Trophoblast cell (in vitro differentiated cells and primary cell): ENCODE data around the gene ART5.

Experiments used
- DNase-seq, 2 donors: peaks; one replicate each; pipeline ENCODE4 v3.0.0-alpha.2; 2016
- H2AFZ ChIP-seq: 2 replicates; pipeline ENCODE4 v1.6.1; 2013; ENCODE audit warnings: low read length, moderate library complexity, mild to moderate bottlenecking; ENCODE audit not compliant: insufficient read depth, poor library complexity
- H2AK5ac ChIP-seq: 2 replicates; pipeline ENCODE4 v1.6.1; 2013; ENCODE audit warnings: mild to moderate bottlenecking, low read length
- H2BK120ac ChIP-seq: 2 replicates; pipeline ENCODE4 v1.6.1; 2013; ENCODE audit warnings: low read length, mild to moderate bottlenecking, moderate library complexity; ENCODE audit not compliant: insufficient read depth, poor library complexity
- H2BK12ac ChIP-seq: 2 replicates; pipeline ENCODE4 v1.6.1; 2013; ENCODE audit warnings: mild to moderate bottlenecking, low read length, moderate library complexity
- H2BK5ac ChIP-seq: 2 replicates; pipeline ENCODE4 v1.6.1; 2013; ENCODE audit warnings: low read length, low read depth, moderate library complexity, mild to moderate bottlenecking; ENCODE audit not compliant: poor library complexity
- H3K14ac ChIP-seq: 2 replicates; pipeline ENCODE4 v1.6.1; 2013; ENCODE audit warnings: mild to moderate bottlenecking, low read length
- H3K18ac ChIP-seq: 2 replicates; pipeline ENCODE4 v1.6.1; 2013; ENCODE audit warnings: mild to moderate bottlenecking, low read length
- H3K23ac ChIP-seq: 2 replicates; pipeline ENCODE4 v1.6.1; 2013; ENCODE audit warnings: low read length
- H3K27ac ChIP-seq: 2 replicates; pipeline ENCODE4 v1.5.1; 2013; ENCODE audit warnings: low read depth, mild to moderate bottlenecking, inconsistent platforms, low read length, moderate library complexity
- H3K27me3 ChIP-seq: 2 replicates; pipeline ENCODE4 v1.6.1; 2013; ENCODE audit warnings: inconsistent platforms, mild to moderate bottlenecking, low read length, moderate library complexity; ENCODE audit not compliant: insufficient read depth
- H3K36me3 ChIP-seq, 2 experiments: 1 replicate in 1 of 2; 2 replicates in 1 of 2; pipeline ENCODE4 v1.6.1; 2013; ENCODE audit warnings: low read length in 2 of 2, mild to moderate bottlenecking in 2 of 2, moderate library complexity in 1 of 2; ENCODE audit not compliant: insufficient read depth in 2 of 2, control insufficient read depth in 1 of 2
- H3K4ac ChIP-seq: 2 replicates; pipeline ENCODE4 v1.6.1; 2013; ENCODE audit warnings: low read depth, mild to moderate bottlenecking, low read length, moderate library complexity
- H3K4me1 ChIP-seq, 2 experiments: 1 replicate in 1 of 2; 2 replicates in 1 of 2; pipeline ENCODE4 v1.6.1; 2013; ENCODE audit warnings: low read length in 2 of 2, mild to moderate bottlenecking in 2 of 2, moderate library complexity in 1 of 2; ENCODE audit not compliant: insufficient read depth in 2 of 2, control insufficient read depth in 1 of 2
- H3K4me2 ChIP-seq: 2 replicates; pipeline ENCODE4 v1.6.1; 2013; ENCODE audit warnings: inconsistent platforms, mild to moderate bottlenecking, low read length, moderate library complexity
- H3K4me3 ChIP-seq: 2 replicates; pipeline ENCODE4 v1.5.1; 2013; ENCODE audit warnings: mild to moderate bottlenecking, low read depth, low read length, inconsistent platforms
- H3K79me1 ChIP-seq: one replicate; pipeline ENCODE4 v1.6.1; 2013; ENCODE audit warnings: low read length
- H3K79me2 ChIP-seq: 2 replicates; pipeline ENCODE4 v1.6.1; 2013; ENCODE audit warnings: low read length, mild to moderate bottlenecking; ENCODE audit not compliant: control insufficient read depth, insufficient read depth, poor library complexity
- H3K9ac ChIP-seq: 2 replicates; pipeline ENCODE4 v1.6.1; 2013; ENCODE audit warnings: mild to moderate bottlenecking, low read length
- H3K9me3 ChIP-seq: 2 replicates; pipeline ENCODE4 v1.6.1; 2013; ENCODE audit warnings: low read depth, mild to moderate bottlenecking, control low read depth, inconsistent platforms, low read length; ENCODE audit not compliant: insufficient read depth
- H4K12ac ChIP-seq: 2 replicates; pipeline ENCODE4 v1.6.1; 2013; ENCODE audit warnings: low read depth, mild to moderate bottlenecking, low read length, moderate library complexity
- H4K8ac ChIP-seq: 2 replicates; pipeline ENCODE4 v1.6.1; 2013; ENCODE audit warnings: low read depth, mild to moderate bottlenecking, low read length, moderate library complexity
- H4K91ac ChIP-seq: one replicate; pipeline ENCODE4 v1.6.1; 2013; ENCODE audit warnings: low read depth, mild to moderate bottlenecking, low read length, moderate library complexity
- WGBS: extraction: QIAGEN DNeasy Blood & Tissue Kit; methylation state at CpG from one replicate; pipeline ENCODE4 v1.1.7; 2013; ENCODE audit warnings: missing lambda C conversion rate; ENCODE audit not compliant: insufficient read length, insufficient coverage; ENCODE audit errors: extremely low coverage; 5-methylcytosine and 5-hydroxymethylcytosine counted together

Gene ART5

GRCh38 chr11:3667149-3668035 lies 25.6 kb upstream of the ART5 start:
- Histone ChIP-seq H2BK120ac (no peak overlapping the region), H2AK5ac (no peak overlapping the region), H4K12ac (no peak overlapping the region), H3K14ac (no peak overlapping the region), H3K36me3 (peaks cover 53 to 63% of the 10 kb centered on the region in 2 experiments), H3K27ac (no peak overlapping the region), H4K8ac (no peak overlapping the region), H3K79me2 (no peaks in the 10 kb centered on the region), H3K9me3 (peaks cover 1% of the 10 kb centered on the region), H3K4me3 (no peak overlapping the region), H4K91ac (no peak overlapping the region), H2BK5ac (no peak overlapping the region), H2AFZ (no peak overlapping the region), H3K79me1 (peaks cover 2% of the 10 kb centered on the region), H3K9ac (no peak overlapping the region), H3K27me3 (no peaks in the 10 kb centered on the region), H3K23ac (no peak overlapping the region), H3K4me1 (peaks cover 0 to 4% of the 10 kb centered on the region in 2 experiments), H3K18ac (no peak overlapping the region), H3K4me2 (no peak overlapping the region), H2BK12ac (no peak overlapping the region), H3K4ac (no peak overlapping the region)
- no CpG with 5 or more reads among the region's 89 CpGs for WGBS
- no peak for DNase-seq

GRCh38 chr11:3666023-3666530 lies 24.3 kb upstream of the ART5 start:
- no peak overlapping the region for H2BK120ac ChIP-seq
- H3K79me2 ChIP-seq = no peaks in the 10 kb centered on the region
- no peak overlapping the region for H3K4me2 ChIP-seq
- peaks cover 2% of the 10 kb centered on the region for H3K79me1 ChIP-seq
- no peak overlapping the region for H3K23ac ChIP-seq
- H3K14ac ChIP-seq = no peak overlapping the region
- H2BK12ac ChIP-seq = no peak overlapping the region
- H2BK5ac ChIP-seq = no peak overlapping the region
- no peak overlapping the region for H4K12ac ChIP-seq
- no peak overlapping the region for H3K27ac ChIP-seq
- H2AK5ac ChIP-seq = no peak overlapping the region
- H3K9ac ChIP-seq = no peak overlapping the region
- H3K36me3 ChIP-seq = peaks cover 46 to 55% of the 10 kb centered on the region in 2 experiments
- H4K8ac ChIP-seq = no peak overlapping the region
- no peak for DNase-seq
- H3K4me3 ChIP-seq = no peak overlapping the region
- no peak overlapping the region for H4K91ac ChIP-seq
- no peak overlapping the region for H3K4ac ChIP-seq
- no peaks in the 10 kb centered on the region for H3K27me3 ChIP-seq
- H2AFZ ChIP-seq = no peak overlapping the region
- no peaks in the 10 kb centered on the region for H3K4me1 ChIP-seq
- no peak overlapping the region for H3K18ac ChIP-seq
- H3K9me3 ChIP-seq = peaks cover 1% of the 10 kb centered on the region
- WGBS = no CpG with 5 or more reads among the region's 17 CpGs

GRCh38 chr11:3665336-3666022 lies 23.7 kb upstream of the ART5 start:
- H2BK5ac ChIP-seq = no peak overlapping the region
- H3K4ac ChIP-seq = no peak overlapping the region
- H2BK120ac ChIP-seq = no peak overlapping the region
- no peak overlapping the region for H3K27ac ChIP-seq
- H2BK12ac ChIP-seq = no peak overlapping the region
- H3K79me1 ChIP-seq = no peaks in the 10 kb centered on the region
- no peak overlapping the region for H3K9ac ChIP-seq
- no peak for DNase-seq
- peaks cover 1% of the 10 kb centered on the region for H3K9me3 ChIP-seq
- H2AK5ac ChIP-seq = no peak overlapping the region
- H4K12ac ChIP-seq = no peak overlapping the region
- H3K14ac ChIP-seq = no peak overlapping the region
- no peak overlapping the region for H4K8ac ChIP-seq
- no peak overlapping the region for H4K91ac ChIP-seq
- H3K4me1 ChIP-seq = no peaks in the 10 kb centered on the region
- H3K4me2 ChIP-seq = no peak overlapping the region
- no CpG with 5 or more reads among the region's 6 CpGs for WGBS
- H3K23ac ChIP-seq = no peak overlapping the region
- H2AFZ ChIP-seq = no peak overlapping the region
- no peaks in the 10 kb centered on the region for H3K27me3 ChIP-seq
- no peaks in the 10 kb centered on the region for H3K79me2 ChIP-seq
- peaks cover 42 to 50% of the 10 kb centered on the region in 2 experiments for H3K36me3 ChIP-seq
- no peak overlapping the region for H3K18ac ChIP-seq
- H3K4me3 ChIP-seq = no peak overlapping the region

- peaks cover 35 to 42% of the 10 kb centered on the region in 2 experiments for H3K36me3 ChIP-seq
Measured at GRCh38 chr11:3664032-3664630, 22.3 kb upstream of the ART5 start.

More at GRCh38 chr11:3664032-3664630, 22.3 kb upstream of the ART5 start:
- no peak overlapping the region for H3K18ac ChIP-seq
- no peak for DNase-seq
- H3K27ac ChIP-seq = no peak overlapping the region
- H3K9me3 ChIP-seq = peaks cover 4% of the 10 kb centered on the region
- no peak overlapping the region for H2AK5ac ChIP-seq
- H4K12ac ChIP-seq = no peak overlapping the region
- H2BK120ac ChIP-seq = no peak overlapping the region
- no peak overlapping the region for H3K14ac ChIP-seq
- no peaks in the 10 kb centered on the region for H3K79me1 ChIP-seq
- no peak overlapping the region for H2BK5ac ChIP-seq
- H3K27me3 ChIP-seq = no peaks in the 10 kb centered on the region
- H2AFZ ChIP-seq = no peak overlapping the region
- no peak overlapping the region for H3K4me2 ChIP-seq
- no peak overlapping the region for H3K9ac ChIP-seq
- H3K4ac ChIP-seq = no peak overlapping the region
- H3K4me1 ChIP-seq = no peaks in the 10 kb centered on the region
- no peak overlapping the region for H4K8ac ChIP-seq
- WGBS = no CpG with 5 or more reads among the region's 10 CpGs
- H3K23ac ChIP-seq = no peak overlapping the region
- H2BK12ac ChIP-seq = no peak overlapping the region
- no peak overlapping the region for H3K4me3 ChIP-seq
- no peaks in the 10 kb centered on the region for H3K79me2 ChIP-seq
- no peak overlapping the region for H4K91ac ChIP-seq
